AG09319 (cell line): Measurements from ENCODE around the gene KDM7A.

Experiments used
- DNase-seq: peaks from one replicate; pipeline ENCODE4 v3.0.0-alpha.2; 2010; ENCODE audit warnings: low read depth; ENCODE audit errors: extremely low read depth
- TF ChIP-seq, protein P1 (sequence below): IDR thresholded peaks from 2 replicates; pipeline ENCODE4 v1.5.1; 2011; ENCODE audit warnings: low read depth, mild to moderate bottlenecking, inconsistent platforms, low read length, moderate library complexity

Gene KDM7A

GRCh38 chr7:140153666-140154161 is 23.1 kb downstream of the KDM7A start:
- TF ChIP-seq, protein P1, sequence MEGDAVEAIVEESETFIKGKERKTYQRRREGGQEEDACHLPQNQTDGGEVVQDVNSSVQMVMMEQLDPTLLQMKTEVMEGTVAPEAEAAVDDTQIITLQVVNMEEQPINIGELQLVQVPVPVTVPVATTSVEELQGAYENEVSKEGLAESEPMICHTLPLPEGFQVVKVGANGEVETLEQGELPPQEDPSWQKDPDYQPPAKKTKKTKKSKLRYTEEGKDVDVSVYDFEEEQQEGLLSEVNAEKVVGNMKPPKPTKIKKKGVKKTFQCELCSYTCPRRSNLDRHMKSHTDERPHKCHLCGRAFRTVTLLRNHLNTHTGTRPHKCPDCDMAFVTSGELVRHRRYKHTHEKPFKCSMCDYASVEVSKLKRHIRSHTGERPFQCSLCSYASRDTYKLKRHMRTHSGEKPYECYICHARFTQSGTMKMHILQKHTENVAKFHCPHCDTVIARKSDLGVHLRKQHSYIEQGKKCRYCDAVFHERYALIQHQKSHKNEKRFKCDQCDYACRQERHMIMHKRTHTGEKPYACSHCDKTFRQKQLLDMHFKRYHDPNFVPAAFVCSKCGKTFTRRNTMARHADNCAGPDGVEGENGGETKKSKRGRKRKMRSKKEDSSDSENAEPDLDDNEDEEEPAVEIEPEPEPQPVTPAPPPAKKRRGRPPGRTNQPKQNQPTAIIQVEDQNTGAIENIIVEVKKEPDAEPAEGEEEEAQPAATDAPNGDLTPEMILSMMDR: no peak
- no peak for DNase-seq

DNA sequence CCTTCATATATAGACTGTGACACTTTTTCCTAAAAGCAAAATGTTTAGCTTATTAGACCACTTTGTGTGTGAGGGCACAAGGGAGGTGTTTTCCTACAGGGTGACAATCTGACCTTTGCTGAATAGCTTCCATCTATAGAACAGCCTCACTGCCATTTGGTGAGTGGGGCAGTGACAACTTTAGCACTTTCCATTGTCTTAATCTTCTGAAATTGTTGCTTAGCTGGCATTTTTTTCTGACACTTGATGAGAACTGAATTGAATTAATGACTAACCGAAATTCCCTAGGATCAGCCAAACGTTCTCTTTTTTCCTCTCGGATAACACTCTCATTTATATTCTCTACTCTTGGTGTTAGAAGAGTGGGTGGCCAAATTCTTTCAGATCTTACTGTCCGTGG is 30.2 kb downstream of the KDM7A start:
- TF ChIP-seq, protein P1: no peak
- DNase-seq: no peak

- no peak for DNase-seq
- TF ChIP-seq, protein P1: no peak
These were observed 31.1 kb downstream of the KDM7A start for GRCh38 chr7:140145709-140146108.

DNA sequence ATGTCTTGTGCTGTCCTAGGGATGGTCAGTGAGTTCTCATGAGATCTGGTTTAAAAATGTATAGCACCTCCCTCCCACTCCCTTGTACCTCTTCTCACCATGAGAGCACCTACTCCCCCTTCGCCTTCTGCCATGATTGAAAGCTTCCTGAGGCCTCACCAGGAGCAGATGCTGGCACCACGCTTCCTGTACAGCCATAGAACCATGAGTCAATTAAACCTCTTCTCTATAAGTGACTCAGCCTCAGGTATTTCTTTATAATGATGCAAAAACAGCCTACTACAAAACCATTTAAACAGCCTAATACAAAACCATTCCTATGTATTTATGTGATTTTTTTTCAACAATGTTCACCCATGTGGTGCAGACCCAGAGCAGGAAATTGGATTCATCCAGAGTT is 32.0 kb downstream of the KDM7A start:
- TF ChIP-seq, protein P1: no peak
- no peak for DNase-seq

DNA sequence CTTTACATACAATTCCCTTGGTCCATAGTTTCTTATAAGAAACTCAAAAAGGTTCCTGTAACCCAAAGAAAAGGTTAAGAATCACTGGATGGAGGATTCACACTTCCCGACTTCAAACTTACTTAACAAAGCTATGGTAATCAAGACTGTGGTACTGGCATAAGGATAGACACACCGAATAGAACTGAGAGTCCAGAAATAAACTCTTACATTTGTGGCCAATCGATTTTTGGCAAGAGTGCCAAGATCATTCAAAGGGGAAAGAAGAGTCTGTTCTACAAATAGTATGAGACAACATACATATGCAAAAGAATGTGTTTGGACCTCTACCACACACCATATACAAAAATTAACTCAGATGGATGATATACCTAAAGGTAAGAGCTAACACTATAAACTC is 32.8 kb downstream of the KDM7A start:
- TF ChIP-seq, protein P1: no peak
- DNase-seq: no peak

DNA sequence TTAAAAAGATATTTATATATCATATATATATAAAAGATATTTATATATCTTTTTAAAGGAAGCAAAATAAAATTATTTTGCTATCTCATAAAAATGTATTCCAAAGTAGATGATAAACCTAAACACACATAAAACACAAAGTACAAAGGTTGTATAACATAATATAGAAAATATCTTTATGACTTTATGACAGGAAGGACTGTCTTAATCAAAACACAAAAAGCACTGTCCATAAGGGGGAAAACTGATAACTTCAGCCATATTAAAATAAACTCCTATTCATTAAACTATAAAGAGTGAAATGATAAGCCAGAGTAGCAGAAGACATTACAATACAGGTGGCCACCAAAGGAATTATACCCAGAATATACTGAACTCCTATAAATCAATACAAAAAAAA is 34.8 kb downstream of the KDM7A start:
- no peak for DNase-seq
- TF ChIP-seq, protein P1: no peak

- TF ChIP-seq, protein P1: no peak
- DNase-seq: no peak
These were observed 35.5 kb downstream of the KDM7A start for GRCh38 chr7:140141256-140141655.
